Mesenchymal stem cell (in vitro differentiated cells and primary cell): ENCODE measurements around the gene CUZD1. TPM values are rescaled to one million over a fixed set of nuclear protein-coding genes. Genes with fewer than 3 reads are reported as not detected.

Source experiments
- DNase-seq: peaks from one replicate; pipeline ENCODE4 v3.0.0-alpha.2; 2013
- H2AFZ ChIP-seq: one replicate; pipeline ENCODE4 v1.6.1; 2013; ENCODE audit warnings: low read depth, mild to moderate bottlenecking, control low read depth, inconsistent platforms, low read length, moderate library complexity
- H2AK5ac ChIP-seq: 2 replicates; pipeline ENCODE4 v1.6.1; 2013; ENCODE audit warnings: low read length, moderate library complexity, mild to moderate bottlenecking, inconsistent platforms; ENCODE audit not compliant: severe bottlenecking
- H2BK120ac ChIP-seq: one replicate; pipeline ENCODE4 v1.6.1; 2013; ENCODE audit warnings: low read depth, mild to moderate bottlenecking, inconsistent platforms, low read length, moderate library complexity
- H2BK12ac ChIP-seq, 2 experiments: one replicate each; pipeline ENCODE4 v1.6.1; 2013; ENCODE audit warnings: inconsistent platforms in 2 of 2, low read length in 2 of 2, mild to moderate bottlenecking in 2 of 2, moderate library complexity in 2 of 2, control low read depth in 1 of 2
- H2BK15ac ChIP-seq: one replicate; pipeline ENCODE4 v1.6.1; 2013; ENCODE audit warnings: mild to moderate bottlenecking, low read depth, inconsistent platforms; ENCODE audit not compliant: poor library complexity, severe bottlenecking
- H2BK5ac ChIP-seq: 2 replicates; pipeline ENCODE4 v1.6.1; 2013; ENCODE audit warnings: low read depth, mild to moderate bottlenecking, low read length, control low read depth, inconsistent platforms; ENCODE audit not compliant: poor library complexity, severe bottlenecking
- H3K14ac ChIP-seq, 2 experiments: one replicate each; pipeline ENCODE4 v1.6.1; 2013; ENCODE audit warnings: inconsistent platforms in 2 of 2, low read length in 2 of 2, control low read depth in 1 of 2, mild to moderate bottlenecking in 1 of 2, moderate library complexity in 1 of 2
- H3K18ac ChIP-seq, 2 experiments: one replicate each; pipeline ENCODE4 v1.6.1; 2013; ENCODE audit warnings: inconsistent platforms in 2 of 2, low read length in 2 of 2, control low read depth in 1 of 2, low read depth in 1 of 2, mild to moderate bottlenecking in 1 of 2
- H3K23ac ChIP-seq, 2 experiments: one replicate each; pipeline ENCODE4 v1.6.1; 2013; ENCODE audit warnings: inconsistent platforms in 2 of 2, low read length in 2 of 2, mild to moderate bottlenecking in 2 of 2, moderate library complexity in 2 of 2, control low read depth in 1 of 2
- H3K27ac ChIP-seq: 2 replicates; pipeline ENCODE4 v1.5.1; 2013; ENCODE audit warnings: mild to moderate bottlenecking, moderate library complexity, low read length, control low read depth, inconsistent platforms; ENCODE audit not compliant: poor library complexity, severe bottlenecking
- H3K27me3 ChIP-seq, 2 experiments: 2 replicates each; pipeline versions ENCODE4 v1.6.1 to v1.7.0; 2013; ENCODE audit warnings: low read length in 2 of 2, mild to moderate bottlenecking in 2 of 2, moderate library complexity in 2 of 2, control low read depth in 1 of 2, inconsistent platforms in 1 of 2; ENCODE audit not compliant: control insufficient read depth in 1 of 2, insufficient read depth in 1 of 2
- H3K36me3 ChIP-seq, 2 experiments: 2 replicates each; pipeline versions ENCODE4 v1.6.1 to v1.7.0; 2013; ENCODE audit warnings: low read length in 2 of 2, control low read depth in 1 of 2, inconsistent platforms in 1 of 2, low read depth in 1 of 2, mild to moderate bottlenecking in 1 of 2; ENCODE audit not compliant: insufficient read depth in 2 of 2, control insufficient read depth in 1 of 2
- H3K4ac ChIP-seq, 2 experiments: one replicate each; pipeline ENCODE4 v1.6.1; 2013; ENCODE audit warnings: inconsistent platforms in 2 of 2, low read length in 2 of 2, mild to moderate bottlenecking in 2 of 2, moderate library complexity in 2 of 2, control low read depth in 1 of 2, low read depth in 1 of 2
- H3K4me1 ChIP-seq: 2 replicates; pipeline ENCODE4 v1.6.1; 2013; ENCODE audit warnings: low read depth, low read length, control low read depth; ENCODE audit not compliant: control insufficient read depth, insufficient read depth
- H3K4me2 ChIP-seq: 2 replicates; pipeline ENCODE4 v1.6.1; 2013; ENCODE audit warnings: low read length, mild to moderate bottlenecking, inconsistent platforms; ENCODE audit not compliant: poor library complexity, severe bottlenecking
- H3K4me3 ChIP-seq, 2 experiments: 2 replicates each; pipeline versions ENCODE4 v1.5.1 to v1.7.0; 2013; ENCODE audit warnings: low read length in 2 of 2, mild to moderate bottlenecking in 2 of 2, control low read depth in 1 of 2, low read depth in 1 of 2; ENCODE audit not compliant: insufficient read depth in 1 of 2
- H3K79me1 ChIP-seq: replicated peaks from 2 replicates; pipeline ENCODE4 v1.6.1; 2013; ENCODE audit warnings: mild to moderate bottlenecking, control low read depth, low read length, inconsistent platforms; ENCODE audit not compliant: poor library complexity, severe bottlenecking
- H3K9ac ChIP-seq: 2 replicates; pipeline ENCODE4 v1.7.0; 2013; ENCODE audit warnings: mild to moderate bottlenecking, low read length, moderate library complexity
- H3K9me3 ChIP-seq: 2 replicates; pipeline ENCODE4 v1.7.0; 2013; ENCODE audit warnings: mild to moderate bottlenecking, low read length; ENCODE audit not compliant: control insufficient read depth
- H4K8ac ChIP-seq: one replicate; pipeline ENCODE4 v1.6.1; 2013; ENCODE audit warnings: inconsistent platforms, mild to moderate bottlenecking, low read length, moderate library complexity
- H4K91ac ChIP-seq: one replicate; pipeline ENCODE4 v1.6.1; 2013; ENCODE audit warnings: mild to moderate bottlenecking, low read length, inconsistent platforms
- WGBS: methylation state at CpG from one replicate; pipeline ENCODE4 v1.1.7; 2013; ENCODE audit warnings: mixed read lengths; 5-methylcytosine and 5-hydroxymethylcytosine counted together
- polyA plus RNA-seq, 2 experiments: library from polyadenylated mRNA; stranded (reverse); fragments of 200-250 nt; gene quantifications; one replicate each; pipeline ENCODE4 v1.2.3, GENCODE V29; 2013

The CUZD1 gene, protein sequence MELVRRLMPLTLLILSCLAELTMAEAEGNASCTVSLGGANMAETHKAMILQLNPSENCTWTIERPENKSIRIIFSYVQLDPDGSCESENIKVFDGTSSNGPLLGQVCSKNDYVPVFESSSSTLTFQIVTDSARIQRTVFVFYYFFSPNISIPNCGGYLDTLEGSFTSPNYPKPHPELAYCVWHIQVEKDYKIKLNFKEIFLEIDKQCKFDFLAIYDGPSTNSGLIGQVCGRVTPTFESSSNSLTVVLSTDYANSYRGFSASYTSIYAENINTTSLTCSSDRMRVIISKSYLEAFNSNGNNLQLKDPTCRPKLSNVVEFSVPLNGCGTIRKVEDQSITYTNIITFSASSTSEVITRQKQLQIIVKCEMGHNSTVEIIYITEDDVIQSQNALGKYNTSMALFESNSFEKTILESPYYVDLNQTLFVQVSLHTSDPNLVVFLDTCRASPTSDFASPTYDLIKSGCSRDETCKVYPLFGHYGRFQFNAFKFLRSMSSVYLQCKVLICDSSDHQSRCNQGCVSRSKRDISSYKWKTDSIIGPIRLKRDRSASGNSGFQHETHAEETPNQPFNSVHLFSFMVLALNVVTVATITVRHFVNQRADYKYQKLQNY
- polyA plus RNA-seq (2013, experiment 1 of 2), result not detected
- polyA plus RNA-seq (2013, experiment 2 of 2), result not detected

DNA sequence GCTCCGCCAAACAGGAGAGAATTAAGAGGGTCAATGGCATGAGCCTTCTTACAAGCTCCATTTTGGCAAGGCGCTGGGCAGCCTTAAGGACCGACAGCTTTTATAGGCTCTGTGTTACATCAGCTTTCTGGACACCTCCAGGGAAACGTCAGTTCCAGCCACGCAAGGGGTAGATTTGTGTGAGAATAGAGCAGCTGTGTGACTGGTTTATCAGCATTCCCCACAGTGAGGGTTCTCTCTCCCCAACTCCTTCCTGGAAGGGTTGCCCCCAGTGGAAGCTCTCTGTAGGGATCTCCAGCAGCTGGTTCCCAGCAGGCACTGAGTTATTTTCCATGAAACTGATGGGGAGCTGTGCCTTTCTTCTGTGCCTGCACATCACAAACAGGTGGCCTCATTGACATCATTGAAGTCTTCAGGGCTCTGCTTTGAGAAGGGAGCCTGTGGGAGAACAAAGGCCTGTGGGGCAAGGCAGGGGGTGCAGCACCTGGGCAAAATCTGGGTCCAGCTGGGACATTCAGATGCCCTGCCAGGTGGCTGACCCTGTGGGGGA lies at the start of gene CUZD1:
TSS of gene CUZD1 (minus strand) at position 75 of the 550 bp plus-strand sequence. CDS start at position 61, 14 bp downstream.
- Histone ChIP-seq H3K14ac (no peak within 1 kb of the TSS), H3K27ac (no peak within 1 kb of the TSS), H2BK15ac (no peak within 1 kb of the TSS), H3K9me3 (peaks cover 4% of the 10 kb centered on the region), H3K4me1 (peaks cover 14% of the 10 kb centered on the region), H3K18ac (no peak within 1 kb of the TSS), H3K4me3 (no peak within 1 kb of the TSS), H2BK120ac (no peak within 1 kb of the TSS), H2AFZ (no peak within 1 kb of the TSS), H2AK5ac (no peak within 1 kb of the TSS), H3K4me2 (no peak within 1 kb of the TSS), H4K91ac (no peak within 1 kb of the TSS), H3K23ac (no peak within 1 kb of the TSS), H4K8ac (no peak within 1 kb of the TSS), H3K4ac (no peak within 1 kb of the TSS), H3K36me3 (peaks cover 0 to 22% of the 10 kb centered on the region in 2 experiments), H2BK5ac (no peak within 1 kb of the TSS), H2BK12ac (no peak within 1 kb of the TSS), H3K9ac (no peak within 1 kb of the TSS), H3K79me1 (no peaks in the 10 kb centered on the region), H3K27me3 (no peaks in the 10 kb centered on the region)
- no peak for DNase-seq
- WGBS, result 71% methylated on average over 5 of the region's 5 CpGs

DNA sequence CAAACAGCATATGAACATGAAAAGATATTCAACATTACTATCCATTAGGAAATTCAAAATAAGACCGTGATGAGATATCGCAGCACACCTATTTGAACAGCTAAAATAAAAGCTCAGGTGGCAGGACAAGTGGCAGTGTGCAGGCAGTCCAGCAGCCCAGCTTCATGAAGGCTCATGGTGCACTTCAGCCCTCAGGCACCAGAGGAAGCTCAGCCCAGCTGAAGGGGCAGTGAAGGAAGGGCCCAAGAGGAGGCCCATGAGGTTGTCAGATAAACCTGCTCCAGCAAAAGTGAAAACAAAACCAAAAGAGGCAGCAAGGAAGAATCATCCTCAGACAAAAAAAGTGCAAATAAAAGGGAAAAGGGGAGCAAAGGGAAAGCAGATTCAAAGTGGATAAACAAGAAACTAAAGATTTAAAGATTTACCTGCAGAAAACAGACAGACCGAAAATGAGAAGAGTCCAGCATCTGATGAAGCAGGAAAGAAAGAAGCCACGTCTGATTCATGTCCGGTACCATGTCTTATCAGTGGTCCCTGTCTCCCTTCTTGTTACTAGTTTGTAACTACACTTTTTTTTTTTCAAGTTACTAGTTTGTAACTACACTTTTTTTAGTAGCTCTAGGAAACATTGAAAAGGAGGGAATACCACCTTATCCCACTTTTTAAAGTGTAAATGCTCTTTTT lies 48.7 kb upstream of the CUZD1 start:
- Histone ChIP-seq H2AFZ (no peak overlapping the region), H2BK15ac (no peak overlapping the region), H3K79me1 (no peaks in the 10 kb centered on the region), H3K4ac (no peak overlapping the region), H3K23ac (no peak overlapping the region), H3K14ac (no peak overlapping the region), H3K27ac (no peak overlapping the region), H4K91ac (no peak overlapping the region), H4K8ac (no peak overlapping the region), H3K18ac (no peak overlapping the region), H3K9me3 (no peaks in the 10 kb centered on the region), H3K9ac (no peak overlapping the region), H3K27me3 (no peaks in the 10 kb centered on the region), H2BK5ac (no peak overlapping the region), H3K4me1 (peaks cover 1% of the 10 kb centered on the region), H3K36me3 (no peaks in the 10 kb centered on the region), H2BK12ac (no peak overlapping the region), H3K4me3 (no peak overlapping the region), H2AK5ac (no peak overlapping the region), H3K4me2 (no peak overlapping the region), H2BK120ac (no peak overlapping the region)
- 76% methylated on average over 4 of the region's 5 CpGs for WGBS
- DNase-seq, result no peak

DNA sequence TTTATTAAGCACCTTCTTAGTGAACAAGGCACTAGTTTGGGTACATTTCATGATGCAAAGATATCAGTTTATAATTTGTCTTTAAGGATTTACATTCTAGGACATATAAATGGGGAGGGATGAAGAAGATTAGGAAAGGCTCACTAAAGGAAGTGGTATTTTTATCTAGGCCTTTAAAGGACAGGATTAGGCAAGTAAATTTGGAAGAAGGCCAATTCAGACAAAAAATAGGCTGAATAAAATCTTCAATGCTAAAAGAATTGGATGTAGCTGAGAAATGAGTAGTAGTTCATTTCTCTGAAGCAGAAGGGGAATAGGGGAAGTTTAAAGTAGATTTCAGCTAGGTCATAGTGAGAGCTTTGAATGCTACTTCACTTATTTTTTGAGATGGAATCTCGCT lies 38.5 kb upstream of the CUZD1 start:
- H3K27me3 ChIP-seq, result no peaks in the 10 kb centered on the region
- H2AK5ac ChIP-seq, result no peak overlapping the region
- H3K27ac ChIP-seq, result no peak overlapping the region
- H3K79me1 ChIP-seq, result no peaks in the 10 kb centered on the region
- no peaks in the 10 kb centered on the region for H3K9me3 ChIP-seq
- H2BK15ac ChIP-seq, result no peak overlapping the region
- H3K18ac ChIP-seq, result no peak overlapping the region
- WGBS, result 57% methylated on average over 1 of the region's 1 CpG
- H4K91ac ChIP-seq, result no peak overlapping the region
- no peak overlapping the region for H2AFZ ChIP-seq
- no peak overlapping the region for H3K23ac ChIP-seq
- no peak overlapping the region for H2BK5ac ChIP-seq
- no peak overlapping the region for H4K8ac ChIP-seq
- H3K4ac ChIP-seq, result no peak overlapping the region
- H3K4me2 ChIP-seq, result no peak overlapping the region
- H3K4me1 ChIP-seq, result no peaks in the 10 kb centered on the region
- no peak overlapping the region for H2BK120ac ChIP-seq
- no peaks in the 10 kb centered on the region for H3K36me3 ChIP-seq
- no peak for DNase-seq
- no peak overlapping the region for H3K9ac ChIP-seq
- H3K4me3 ChIP-seq, result no peak overlapping the region
- H2BK12ac ChIP-seq, result no peak overlapping the region
- H3K14ac ChIP-seq, result no peak overlapping the region

DNA sequence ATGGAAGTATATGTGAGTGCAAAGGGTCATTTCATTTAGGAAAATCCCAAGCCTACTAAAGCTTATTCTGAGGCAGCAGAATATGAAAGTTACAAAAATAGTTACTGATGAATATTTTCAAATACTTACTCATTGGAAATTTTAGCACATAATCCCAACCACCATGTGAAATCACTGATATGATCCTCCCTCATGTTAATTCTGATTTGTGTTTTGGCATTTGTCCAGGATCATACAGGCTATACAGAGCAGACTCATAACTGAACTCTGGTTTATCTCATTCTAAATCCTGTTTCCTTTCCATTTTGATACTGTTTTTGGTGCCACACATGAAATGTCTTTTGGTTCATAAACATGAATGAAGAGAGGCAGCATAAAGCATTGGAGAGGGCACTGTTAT lies 37.1 kb upstream of the CUZD1 start:
- Histone ChIP-seq H3K14ac (no peak overlapping the region), H4K91ac (no peak overlapping the region), H3K4me1 (no peaks in the 10 kb centered on the region), H2BK120ac (no peak overlapping the region), H3K18ac (no peak overlapping the region), H3K4ac (no peak overlapping the region), H2BK12ac (no peak overlapping the region), H3K9me3 (no peaks in the 10 kb centered on the region), H3K9ac (no peak overlapping the region), H4K8ac (no peak overlapping the region), H2AK5ac (no peak overlapping the region), H3K4me3 (no peak overlapping the region), H3K79me1 (no peaks in the 10 kb centered on the region), H3K4me2 (no peak overlapping the region), H3K36me3 (no peaks in the 10 kb centered on the region), H3K23ac (no peak overlapping the region), H2BK15ac (no peak overlapping the region), H3K27ac (no peak overlapping the region), H3K27me3 (no peaks in the 10 kb centered on the region), H2AFZ (no peak overlapping the region), H2BK5ac (no peak overlapping the region)
- DNase-seq, result no peak
